Stimulated activated CD4-positive, alpha-beta T cell treated with anti-CD3 and anti-CD28 coated beads, TNF-alpha, amount 100 ng/mL, for 48 hours (primary cell): Measurements from ENCODE around the gene ARID5A.

Experiments used
- DNase-seq, 3 donors: peaks; one replicate each; pipeline ENCODE4 v3.0.0-alpha.2; 2020; ENCODE audit warnings: low read depth in 3 of 3

The ARID5A gene

GRCh38 chr2:96528006-96528699 is 8.4 kb upstream of the ARID5A start:
- DNase-seq = peak; percentile 56 to 80 (median 71)

GRCh38 chr2:96528700-96529375 is 7.7 kb upstream of the ARID5A start:
- no peak for DNase-seq

- DNase-seq = no peak
These were observed 7.0 kb upstream of the ARID5A start for GRCh38 chr2:96529376-96530143.

- DNase-seq = no peak
These were observed 6.5 kb upstream of the ARID5A start for GRCh38 chr2:96530144-96530430.

GRCh38 chr2:96530474-96531357 is 5.8 kb upstream of the ARID5A start:
- DNase-seq = no peak

- no peak for DNase-seq
These were observed 5.2 kb upstream of the ARID5A start for GRCh38 chr2:96531366-96531765.

DNA sequence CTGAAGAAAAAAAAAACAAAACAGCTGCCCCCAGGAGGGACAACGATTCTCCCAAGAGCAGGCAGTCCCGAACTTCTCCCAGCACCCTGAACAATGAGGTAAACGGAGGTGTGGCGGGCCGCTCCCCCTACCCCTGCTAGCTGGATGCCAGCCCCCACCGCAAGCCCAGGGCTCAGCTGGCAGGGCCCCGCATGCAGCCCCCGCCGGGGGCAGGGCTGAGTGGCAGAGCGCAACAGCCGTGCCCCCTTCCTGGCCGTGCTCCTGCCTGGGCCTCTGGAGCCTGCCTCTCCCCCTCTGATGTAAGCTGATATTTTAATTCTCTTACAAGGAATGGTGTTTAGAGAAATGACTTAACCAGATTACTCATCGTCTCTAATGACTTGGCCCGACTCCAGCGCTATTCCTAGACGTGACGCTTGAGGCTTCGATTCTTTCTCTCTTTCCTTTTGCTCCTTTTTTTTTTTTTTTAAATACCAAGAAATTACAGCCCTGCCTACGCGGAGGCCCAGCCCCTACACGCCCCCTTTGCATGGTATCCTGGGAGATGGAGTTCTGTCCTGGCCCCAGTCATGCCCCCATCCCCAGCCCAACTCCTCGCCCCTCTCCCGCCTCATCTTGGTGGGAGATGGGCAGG is 4.6 kb upstream of the ARID5A start:
- peak; percentile 77 to 89 (median 86) for DNase-seq

DNA sequence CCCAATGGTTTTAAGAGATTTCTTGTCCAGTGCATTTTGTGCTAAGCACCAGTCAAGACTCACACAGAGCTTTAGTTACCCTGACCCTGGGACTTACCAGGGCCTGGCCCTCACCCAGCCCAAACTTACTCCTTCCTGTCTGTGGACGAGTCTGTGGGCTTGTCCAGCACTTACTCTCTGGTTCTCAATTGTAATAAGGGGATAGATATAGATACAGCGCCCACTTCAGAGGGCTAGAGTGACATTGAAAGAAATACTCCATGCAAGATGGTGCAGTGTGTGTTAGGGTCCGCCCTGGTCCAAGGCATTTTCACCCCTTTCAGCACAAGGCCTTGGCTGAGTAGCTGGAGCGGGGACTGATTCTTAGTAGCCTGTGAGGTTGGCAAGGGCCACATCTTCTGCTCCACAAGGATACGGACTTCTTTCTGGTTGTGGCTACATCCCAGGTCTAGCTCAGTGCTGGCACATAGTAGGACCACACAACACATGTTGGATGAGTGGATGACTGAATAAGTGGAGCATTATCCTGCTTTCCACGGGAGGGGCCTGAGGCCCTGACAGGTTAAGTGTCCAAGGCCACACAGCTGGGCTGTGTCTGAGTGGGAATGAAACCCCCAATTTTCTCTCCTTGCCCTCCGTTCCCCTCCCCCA is 3.8 kb upstream of the ARID5A start:
- DNase-seq = no peak

- DNase-seq = no peak
These were observed 3.1 kb upstream of the ARID5A start for GRCh38 chr2:96533292-96534073.

DNA sequence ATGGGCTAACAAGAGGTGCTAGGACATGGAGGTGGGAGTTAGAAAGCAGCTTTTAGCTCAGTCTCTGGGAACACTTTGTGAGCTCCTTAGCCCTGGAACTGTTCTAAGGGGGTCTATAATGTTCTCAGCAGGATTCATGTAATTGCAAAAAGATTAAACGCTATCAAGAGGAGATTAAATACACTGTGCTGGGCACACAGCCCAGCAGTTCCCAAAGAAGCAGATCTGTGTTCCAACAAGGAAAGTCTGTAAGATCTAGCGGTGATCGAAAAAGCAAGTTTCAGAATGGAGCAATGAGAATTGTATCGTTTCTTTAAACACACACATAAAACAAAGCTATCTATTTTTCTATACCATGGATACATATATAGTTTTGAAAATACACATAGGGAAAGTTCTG is 2.4 kb upstream of the ARID5A start:
- DNase-seq = no peak

GRCh38 chr2:96534701-96535181 is 1.8 kb upstream of the ARID5A start:
- no peak for DNase-seq

DNA sequence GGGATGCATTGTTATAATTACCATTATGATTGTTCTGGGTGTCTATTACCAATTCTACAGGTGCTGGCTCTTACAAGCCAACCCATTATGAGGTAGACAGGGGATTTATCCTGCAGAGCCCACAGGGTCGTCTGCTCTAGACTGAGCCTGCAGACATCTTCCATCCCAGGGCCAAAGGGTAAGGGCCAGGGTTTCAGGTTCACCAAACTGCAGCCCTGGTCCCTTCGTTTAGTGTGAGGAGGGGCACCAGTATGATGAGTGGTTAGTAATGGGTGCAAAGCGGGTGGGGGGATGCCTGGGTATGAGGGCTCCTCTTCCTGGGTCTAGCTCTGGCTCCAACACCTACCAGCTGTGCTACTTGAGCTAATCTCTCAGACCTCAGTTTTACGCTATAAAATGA is 1.2 kb upstream of the ARID5A start:
- no peak for DNase-seq

- DNase-seq = peak in 2 of 3 donors; percentile 73 to 78
These were observed 648 bp downstream of the ARID5A start for GRCh38 chr2:96537066-96537733.

- no peak for DNase-seq
These were observed 1.4 kb downstream of the ARID5A start for GRCh38 chr2:96537734-96538486.

DNA sequence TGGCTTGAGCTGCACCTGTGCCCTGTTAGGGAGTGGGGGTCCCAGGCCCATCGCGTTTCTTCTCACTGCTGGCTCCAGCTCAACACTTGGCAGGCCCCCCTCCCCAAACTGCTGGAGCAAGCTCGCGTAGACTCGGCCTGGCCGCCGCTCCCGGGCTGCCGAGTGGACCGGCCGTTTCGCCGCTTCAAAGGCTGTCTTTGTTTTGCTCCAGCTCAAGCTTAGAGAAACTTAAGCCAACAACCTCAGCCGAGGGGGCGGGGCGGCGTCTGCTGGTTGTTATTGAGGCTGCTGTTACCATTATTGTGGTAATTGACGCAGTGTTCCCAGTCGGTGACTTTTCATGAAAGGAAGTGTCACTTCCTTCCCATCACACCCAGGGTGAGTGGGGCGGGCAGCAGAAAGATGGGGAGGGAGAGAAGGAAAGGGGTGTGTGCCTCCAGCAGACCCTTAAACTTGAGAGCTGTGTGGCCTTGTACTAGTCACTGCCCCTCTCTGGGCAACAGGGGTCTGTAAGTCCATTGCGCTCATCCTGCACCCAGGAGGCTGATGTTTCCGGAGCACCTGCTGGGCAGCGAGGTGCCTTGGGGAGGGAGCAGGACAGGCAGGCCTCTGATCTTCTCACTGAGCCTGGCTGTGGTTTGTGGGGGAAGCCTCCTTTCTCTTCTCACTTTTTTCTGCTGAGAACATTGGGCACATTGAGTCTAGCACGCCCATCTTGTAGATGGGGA is 2.1 kb downstream of the ARID5A start:
- DNase-seq = peak; percentile 73 to 81 (median 81)

DNA sequence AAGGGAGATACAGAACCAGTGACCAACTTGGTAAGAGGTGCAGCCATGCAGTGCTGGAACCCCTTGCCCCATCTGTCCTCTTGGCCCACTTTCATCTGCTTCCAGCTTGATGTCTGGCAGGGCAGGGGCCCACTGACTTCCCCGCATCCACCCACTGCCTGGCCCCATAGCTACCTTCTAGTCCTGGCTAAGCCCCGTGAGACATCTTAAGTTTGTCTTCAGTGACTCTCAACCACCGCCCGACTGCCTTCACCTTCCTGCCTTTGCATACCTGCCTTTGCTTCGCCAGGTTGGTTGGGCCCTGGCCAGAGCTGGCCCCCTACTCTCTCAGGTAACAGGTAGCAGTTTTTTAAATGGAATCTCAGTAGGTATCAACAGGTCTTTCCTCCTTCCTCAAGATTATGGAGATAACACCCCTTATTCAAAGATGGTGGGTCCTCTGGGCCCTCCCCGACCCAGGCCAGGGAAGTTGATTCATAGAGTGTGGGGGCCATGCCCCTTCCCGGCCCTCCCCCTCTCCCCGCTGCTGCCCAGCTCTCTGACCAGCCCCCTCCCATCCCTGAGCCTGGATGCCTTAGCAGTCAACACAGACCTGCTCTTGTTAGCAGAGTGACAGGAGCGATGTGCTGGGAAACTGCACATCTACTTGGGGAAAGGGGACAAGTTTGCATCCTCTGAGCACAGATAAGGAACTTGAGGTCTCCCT is 2.8 kb downstream of the ARID5A start:
- DNase-seq = no peak

- DNase-seq = no peak
These were observed 3.6 kb downstream of the ARID5A start for GRCh38 chr2:96540136-96540535.
